Osteoblast (primary cell): ENCODE data around the gene TM7SF3. TPM values are rescaled to one million over a fixed set of nuclear protein-coding genes. Genes with fewer than 3 reads are reported as not detected.

Experiments used
- DNase-seq: peaks from one replicate; pipeline ENCODE4 v3.0.0; 2011; ENCODE audit warnings: low spot score, mixed read lengths; ENCODE audit not compliant: insufficient read length; ENCODE audit errors: missing footprints
- H2AFZ ChIP-seq: 2 replicates; pipeline ENCODE4 v1.6.0; 2011; ENCODE audit warnings: mild to moderate bottlenecking, low read length
- H3K27ac ChIP-seq: 2 replicates; pipeline ENCODE4 v1.5.1; 2011; ENCODE audit warnings: mild to moderate bottlenecking, low read depth, low read length, moderate library complexity
- H3K27me3 ChIP-seq: 2 replicates; pipeline ENCODE4 v1.6.0; 2012; ENCODE audit warnings: mild to moderate bottlenecking, control low read depth, inconsistent platforms, low read length, moderate library complexity; ENCODE audit not compliant: insufficient read depth
- H3K36me3 ChIP-seq: 2 replicates; pipeline ENCODE4 v1.5.1; 2011; ENCODE audit warnings: mild to moderate bottlenecking, low read length, control low read depth, moderate library complexity; ENCODE audit not compliant: insufficient read depth
- H3K4me1 ChIP-seq: 2 replicates; pipeline ENCODE4 v1.5.1; 2011; ENCODE audit warnings: mild to moderate bottlenecking, low read length, control low read depth, moderate library complexity; ENCODE audit not compliant: insufficient read depth
- H3K4me2 ChIP-seq: 2 replicates; pipeline ENCODE4 v1.6.0; 2011; ENCODE audit warnings: mild to moderate bottlenecking, low read length; ENCODE audit not compliant: insufficient read depth
- H3K4me3 ChIP-seq: fragments of 200-600 bp; sonication (generic); 3 replicates; pipeline ENCODE4 v1.5.1; 2012; ENCODE audit warnings: mild to moderate bottlenecking, low read length, inconsistent platforms; ENCODE audit not compliant: insufficient read depth
- H3K79me2 ChIP-seq: 2 replicates; pipeline ENCODE4 v1.6.0; 2012; ENCODE audit warnings: mild to moderate bottlenecking, low read length, control low read depth, inconsistent platforms; ENCODE audit not compliant: insufficient read depth
- H3K9me3 ChIP-seq: 2 replicates; pipeline ENCODE4 v1.5.1; 2011; ENCODE audit warnings: low read depth, low read length, control low read depth
- H4K20me1 ChIP-seq: 2 replicates; pipeline ENCODE4 v1.6.0; 2012; ENCODE audit warnings: mild to moderate bottlenecking, low read length, control low read depth; ENCODE audit not compliant: insufficient read depth
- CTCF ChIP-seq: IDR thresholded peaks from 2 replicates; pipeline ENCODE4 v1.5.1; 2011; ENCODE audit warnings: mild to moderate bottlenecking, low read depth, low read length, moderate library complexity; ENCODE audit errors: extremely low read depth
- total RNA-seq: library from RNA; depleted of rRNA; stranded (reverse); fragments of >200 nt; gene quantifications from 2 replicates; pipeline ENCODE4 v1.2.3, GENCODE V29; 2012

Gene TM7SF3
- total RNA-seq, 1 donor = 68.0 TPM

- H3K79me2 ChIP-seq = peaks cover 62% of the 10 kb centered on the region
- H3K4me1 ChIP-seq = no peaks in the 10 kb centered on the region
- H4K20me1 ChIP-seq = peaks cover 12% of the 10 kb centered on the region
- no peak overlapping the region for H3K27ac ChIP-seq
- H3K9me3 ChIP-seq = no peaks in the 10 kb centered on the region
- H2AFZ ChIP-seq = no peak overlapping the region
- no peak overlapping the region for H3K4me3 ChIP-seq
- no peak overlapping the region for H3K4me2 ChIP-seq
- peaks cover 19% of the 10 kb centered on the region for H3K36me3 ChIP-seq
- no peak for DNase-seq
- no peak for TF ChIP-seq CTCF
- H3K27me3 ChIP-seq = no peaks in the 10 kb centered on the region
Observed at GRCh38 chr12:26954027-26954426, 60.2 kb downstream of the TM7SF3 start.

- no peak for TF ChIP-seq CTCF
- DNase-seq = no peak
Observed at GRCh38 chr12:26953447-26953846, 60.7 kb downstream of the TM7SF3 start.

GRCh38 chr12:26948309-26948708, 65.9 kb downstream of the TM7SF3 start:
- Histone ChIP-seq H3K36me3 (peaks cover 5% of the 10 kb centered on the region), H3K79me2 (peaks cover 94% of the 10 kb centered on the region), H3K4me1 (peaks cover 2% of the 10 kb centered on the region), H3K9me3 (no peaks in the 10 kb centered on the region), H3K4me3 (no peak overlapping the region), H2AFZ (no peak overlapping the region), H3K27me3 (no peaks in the 10 kb centered on the region), H3K27ac (no peak overlapping the region), H4K20me1 (peaks cover 17% of the 10 kb centered on the region), H3K4me2 (no peak overlapping the region)
- no peak for DNase-seq
- no peak for TF ChIP-seq CTCF

More at GRCh38 chr12:26953447-26953846, 60.7 kb downstream of the TM7SF3 start:
- no peak overlapping the region for H2AFZ ChIP-seq
- H3K4me3 ChIP-seq = no peak overlapping the region
- peaks cover 20% of the 10 kb centered on the region for H3K36me3 ChIP-seq
- no peaks in the 10 kb centered on the region for H3K9me3 ChIP-seq
- H3K27me3 ChIP-seq = no peaks in the 10 kb centered on the region
- H3K4me2 ChIP-seq = no peak overlapping the region
- H3K79me2 ChIP-seq = peaks cover 67% of the 10 kb centered on the region
- H3K27ac ChIP-seq = no peak overlapping the region
- peaks cover 14% of the 10 kb centered on the region for H4K20me1 ChIP-seq
- H3K4me1 ChIP-seq = no peaks in the 10 kb centered on the region

- no peak for DNase-seq
- Histone ChIP-seq H3K4me2 (peak overlapping the region; percentile 97), H3K36me3 (no peaks in the 10 kb centered on the region), H3K27ac (no peak overlapping the region), H3K27me3 (no peaks in the 10 kb centered on the region), H3K79me2 (peaks cover 94% of the 10 kb centered on the region), H2AFZ (no peak overlapping the region), H3K4me1 (peaks cover 33% of the 10 kb centered on the region), H4K20me1 (peaks cover 26% of the 10 kb centered on the region), H3K4me3 (no peak overlapping the region), H3K9me3 (no peaks in the 10 kb centered on the region)
- no peak for TF ChIP-seq CTCF
Observed at GRCh38 chr12:26941215-26941594, 73.0 kb downstream of the TM7SF3 start.
